ENCODE measurements around the gene SLC26A6.

SLC26A6 gene

GRCh38 chr3:48661501-48662144, 26.4 kb upstream of the SLC26A6 start:
- peak in 1 of 2 experiments; percentile 11 for DNase-seq (ENCODE audit: low read depth in 2 of 2)

GRCh38 chr3:48660800-48661400, 25.6 kb upstream of the SLC26A6 start:
- no peak for DNase-seq (ENCODE audit: low read depth in 2 of 2)

GRCh38 chr3:48656841-48657281, 21.6 kb upstream of the SLC26A6 start:
- no peak for DNase-seq (ENCODE audit: low read depth in 2 of 2)

GRCh38 chr3:48656061-48656840, 21.0 kb upstream of the SLC26A6 start:
- DNase-seq (ENCODE audit: low read depth in 2 of 2) = no peak

- no peak for DNase-seq (ENCODE audit: low read depth in 2 of 2)
Observed at GRCh38 chr3:48655606-48656005, 20.3 kb upstream of the SLC26A6 start.

GRCh38 chr3:48655063-48655462, 19.8 kb upstream of the SLC26A6 start:
- DNase-seq (ENCODE audit: low read depth in 2 of 2) = no peak

- DNase-seq (ENCODE audit: low read depth in 2 of 2) = no peak
Observed at GRCh38 chr3:48652923-48653715, 17.9 kb upstream of the SLC26A6 start.

- no peak for DNase-seq (ENCODE audit: low read depth in 2 of 2)
Observed at GRCh38 chr3:48651771-48652170, 16.5 kb upstream of the SLC26A6 start.

- no peak for DNase-seq (ENCODE audit: low read depth in 2 of 2)
Observed at GRCh38 chr3:48650723-48651122, 15.5 kb upstream of the SLC26A6 start.

- no peak for DNase-seq (ENCODE audit: low read depth in 2 of 2)
Observed at GRCh38 chr3:48648188-48648850, 13.1 kb upstream of the SLC26A6 start.

- no peak for DNase-seq (ENCODE audit: low read depth in 2 of 2)
Observed at GRCh38 chr3:48647714-48648113, 12.5 kb upstream of the SLC26A6 start.

GRCh38 chr3:48644898-48645760, 9.9 kb upstream of the SLC26A6 start:
- DNase-seq (ENCODE audit: low read depth in 2 of 2) = no peak

- no peak for DNase-seq (ENCODE audit: low read depth in 2 of 2)
Observed at GRCh38 chr3:48642605-48643004, 7.3 kb upstream of the SLC26A6 start.

GRCh38 chr3:48641396-48641795, 6.1 kb upstream of the SLC26A6 start:
- DNase-seq (ENCODE audit: low read depth in 2 of 2) = no peak

GRCh38 chr3:48639944-48640606, 4.8 kb upstream of the SLC26A6 start:
- no peak for DNase-seq (ENCODE audit: low read depth in 2 of 2)

GRCh38 chr3:48637305-48637704, 2.0 kb upstream of the SLC26A6 start:
- DNase-seq (ENCODE audit: low read depth in 2 of 2) = no peak

- no peak for DNase-seq (ENCODE audit: low read depth in 2 of 2)
Observed at GRCh38 chr3:48636149-48636655, 941 bp upstream of the SLC26A6 start.

- peak in 1 of 2 experiments; percentile 18 for DNase-seq (ENCODE audit: low read depth in 2 of 2)
Observed at GRCh38 chr3:48634661-48635221, 520 bp downstream of the SLC26A6 start.

- no peak for DNase-seq (ENCODE audit: low read depth in 2 of 2)
Observed at GRCh38 chr3:48633743-48634142, 1.5 kb downstream of the SLC26A6 start.
